Vagina (tissue), 2 donors: ENCODE results near the gene UMODL1.

Source experiments
- POLR2AphosphoS5 ChIP-seq, 2 donors: sonication (generic); formaldehyde crosslinking; IDR thresholded peaks; one replicate each; pipeline ENCODE4 v1.9.0; 2017; ENCODE audit warnings: antibody characterized with exemption in 2 of 2, mild to moderate bottlenecking in 2 of 2, low read depth in 1 of 2; ENCODE audit not compliant: insufficient read depth in 1 of 2
- TF ChIP-seq, protein P1 (sequence below), 3 experiments: fragments of 450-650 bp in 2 of 3; fragments of 200-600 bp in 1 of 3; sonication (generic) in 1 of 3; IDR thresholded peaks; one replicate each; pipeline ENCODE4 v1.5.1; 2017 to 2019; ENCODE audit warnings: antibody characterized with exemption in 3 of 3, mild to moderate bottlenecking in 2 of 3, moderate library complexity in 2 of 3

DNA sequence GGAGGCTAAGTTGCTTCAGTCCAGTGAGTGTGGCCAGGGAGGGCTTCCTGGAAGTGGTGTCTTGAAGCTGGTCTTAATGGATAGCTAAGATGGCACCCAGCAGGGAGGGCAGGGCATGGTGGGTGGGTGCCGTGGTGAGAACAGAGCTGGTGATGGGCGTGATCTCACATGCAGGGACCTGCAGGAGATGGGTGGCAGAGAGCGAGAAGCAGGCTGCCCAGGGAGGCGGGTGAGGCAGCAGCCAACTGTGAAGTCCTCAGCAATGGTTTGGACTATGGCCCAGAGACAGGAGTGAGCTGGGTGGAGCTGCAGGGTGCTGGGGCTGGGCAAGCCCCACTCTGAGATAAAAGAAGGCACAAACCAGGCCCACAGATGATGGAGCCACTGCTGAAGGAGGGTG is 50.7 kb downstream of the UMODL1 start:
- no peak for TF ChIP-seq POLR2AphosphoS5 (IDR thresholded peaks at IDR 0.05; ENCODE audit: insufficient read depth in 1 of 2, low read depth in 1 of 2)
- TF ChIP-seq, protein P1, sequence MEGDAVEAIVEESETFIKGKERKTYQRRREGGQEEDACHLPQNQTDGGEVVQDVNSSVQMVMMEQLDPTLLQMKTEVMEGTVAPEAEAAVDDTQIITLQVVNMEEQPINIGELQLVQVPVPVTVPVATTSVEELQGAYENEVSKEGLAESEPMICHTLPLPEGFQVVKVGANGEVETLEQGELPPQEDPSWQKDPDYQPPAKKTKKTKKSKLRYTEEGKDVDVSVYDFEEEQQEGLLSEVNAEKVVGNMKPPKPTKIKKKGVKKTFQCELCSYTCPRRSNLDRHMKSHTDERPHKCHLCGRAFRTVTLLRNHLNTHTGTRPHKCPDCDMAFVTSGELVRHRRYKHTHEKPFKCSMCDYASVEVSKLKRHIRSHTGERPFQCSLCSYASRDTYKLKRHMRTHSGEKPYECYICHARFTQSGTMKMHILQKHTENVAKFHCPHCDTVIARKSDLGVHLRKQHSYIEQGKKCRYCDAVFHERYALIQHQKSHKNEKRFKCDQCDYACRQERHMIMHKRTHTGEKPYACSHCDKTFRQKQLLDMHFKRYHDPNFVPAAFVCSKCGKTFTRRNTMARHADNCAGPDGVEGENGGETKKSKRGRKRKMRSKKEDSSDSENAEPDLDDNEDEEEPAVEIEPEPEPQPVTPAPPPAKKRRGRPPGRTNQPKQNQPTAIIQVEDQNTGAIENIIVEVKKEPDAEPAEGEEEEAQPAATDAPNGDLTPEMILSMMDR (IDR thresholded peaks at IDR 0.05), result no peak
